ENCODE measurements around the gene DHODH.
"Not testable (repeated sequence)": the region's sequence is repeated elsewhere in the genome, so short reads cannot be mapped to it uniquely, and the experiment has no call there.

The DHODH gene

DNA sequence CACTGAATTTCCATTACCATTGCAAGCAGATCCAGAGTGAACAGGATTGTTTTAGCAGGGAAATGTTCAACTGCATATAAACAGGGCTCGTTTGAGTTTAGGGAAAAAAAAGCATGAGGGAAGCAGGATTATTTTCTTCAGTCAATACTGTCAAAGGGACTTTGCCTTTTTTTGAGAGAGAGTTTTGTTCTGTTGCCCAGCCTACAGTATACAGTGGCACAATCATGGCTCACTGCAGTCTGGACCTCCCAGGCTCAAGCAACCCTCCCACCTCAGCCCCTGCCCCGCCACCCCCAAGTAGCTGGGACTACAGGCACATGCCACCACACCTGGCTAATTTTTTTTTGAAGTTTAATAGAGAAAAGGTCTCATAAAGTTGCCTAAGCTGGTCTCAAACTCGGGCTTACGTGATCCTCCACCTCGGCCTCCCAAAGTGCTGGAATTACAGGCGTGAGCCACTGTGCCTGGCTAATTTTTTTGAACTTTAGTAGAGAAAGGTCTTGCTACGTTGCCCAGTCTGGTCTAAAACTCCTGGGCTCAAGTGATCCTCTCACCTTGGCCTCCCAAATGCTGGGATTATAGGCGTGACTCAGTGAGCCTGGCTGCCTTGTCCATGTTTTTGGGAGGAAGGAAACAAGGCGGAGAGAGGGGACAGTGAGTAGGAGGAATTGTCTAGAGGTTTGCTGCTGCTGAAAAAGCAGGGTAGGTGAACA is 23.1 kb upstream of the DHODH start:
- no peak overlapping the region for H3K4me3 ChIP-seq (ENCODE audit: low read length)
- H3K9ac ChIP-seq (ENCODE audit: low read depth, low read length): no peak overlapping the region
- H3K9me3 ChIP-seq (replicated peaks; ENCODE audit: low read length): no peaks in the 10 kb centered on the region
- no peaks in the 10 kb centered on the region for H3K36me3 ChIP-seq (ENCODE audit: insufficient read depth, low read length)
- H3K4me1 ChIP-seq (ENCODE audit: control insufficient read depth, insufficient read depth, low read length): no peaks in the 10 kb centered on the region
- peaks cover 42% of the 10 kb centered on the region for H3K27me3 ChIP-seq (ENCODE audit: control insufficient read depth, insufficient read depth, low read length)
- no peak overlapping the region for H3K4me2 ChIP-seq (ENCODE audit: low read length)

DNA sequence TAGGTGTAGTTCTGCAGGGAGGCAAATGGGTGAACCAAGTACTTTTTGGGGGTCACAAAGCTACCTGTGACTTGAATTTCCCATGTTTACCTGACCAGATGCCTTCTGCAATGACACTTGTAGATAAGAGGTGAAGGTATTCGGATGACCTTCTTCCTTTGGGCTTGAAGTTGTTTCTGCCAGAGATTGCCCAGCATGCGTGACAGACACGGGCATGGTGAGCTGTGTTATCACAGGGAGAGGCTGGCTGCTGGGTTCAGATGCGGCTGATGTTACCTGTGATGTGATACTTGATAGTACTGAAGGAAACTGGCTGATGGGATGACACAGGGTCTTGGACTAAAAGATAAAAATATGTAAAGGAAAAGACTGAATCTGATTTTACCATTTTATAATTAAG is 22.4 kb upstream of the DHODH start:
- Histone ChIP-seq H3K27me3 (ENCODE audit: control insufficient read depth, insufficient read depth, low read length) (peaks cover 44% of the 10 kb centered on the region), H3K4me3 (ENCODE audit: low read length) (no peak overlapping the region), H3K4me1 (ENCODE audit: control insufficient read depth, insufficient read depth, low read length) (no peaks in the 10 kb centered on the region), H3K9ac (ENCODE audit: low read depth, low read length) (no peak overlapping the region), H3K36me3 (ENCODE audit: insufficient read depth, low read length) (no peaks in the 10 kb centered on the region), H3K9me3 (replicated peaks; ENCODE audit: low read length) (no peaks in the 10 kb centered on the region), H3K4me2 (ENCODE audit: low read length) (no peak overlapping the region)

DNA sequence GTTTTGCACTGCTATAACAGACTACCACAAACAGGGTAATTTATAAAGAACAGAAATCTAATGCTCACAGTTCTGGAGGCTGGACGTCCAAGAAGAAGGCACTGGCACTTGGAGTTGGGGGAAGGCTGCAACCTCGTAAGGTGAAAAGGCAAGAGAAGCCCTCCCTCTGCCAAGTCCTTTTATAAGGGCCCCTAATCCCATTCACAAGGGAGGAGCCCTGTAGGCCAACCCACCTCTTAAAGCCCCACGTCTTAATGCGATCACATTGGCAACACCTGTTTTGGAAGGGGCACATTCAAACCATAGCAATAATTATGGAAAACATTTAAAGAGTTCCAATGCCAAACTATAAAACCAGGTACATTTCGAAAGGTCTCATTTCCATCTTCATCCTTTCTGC is 13.5 kb upstream of the DHODH start:
- H3K9ac ChIP-seq (ENCODE audit: low read depth, low read length): no peak overlapping the region
- no peaks in the 10 kb centered on the region for H3K36me3 ChIP-seq (ENCODE audit: insufficient read depth, low read length)
- H3K4me3 ChIP-seq (ENCODE audit: low read length): no peak overlapping the region
- H3K4me1 ChIP-seq (ENCODE audit: control insufficient read depth, insufficient read depth, low read length): no peaks in the 10 kb centered on the region
- no peaks in the 10 kb centered on the region for H3K9me3 ChIP-seq (replicated peaks; ENCODE audit: low read length)
- H3K27me3 ChIP-seq (ENCODE audit: control insufficient read depth, insufficient read depth, low read length): peaks cover 41% of the 10 kb centered on the region
- H3K4me2 ChIP-seq (ENCODE audit: low read length): no peak overlapping the region

DNA sequence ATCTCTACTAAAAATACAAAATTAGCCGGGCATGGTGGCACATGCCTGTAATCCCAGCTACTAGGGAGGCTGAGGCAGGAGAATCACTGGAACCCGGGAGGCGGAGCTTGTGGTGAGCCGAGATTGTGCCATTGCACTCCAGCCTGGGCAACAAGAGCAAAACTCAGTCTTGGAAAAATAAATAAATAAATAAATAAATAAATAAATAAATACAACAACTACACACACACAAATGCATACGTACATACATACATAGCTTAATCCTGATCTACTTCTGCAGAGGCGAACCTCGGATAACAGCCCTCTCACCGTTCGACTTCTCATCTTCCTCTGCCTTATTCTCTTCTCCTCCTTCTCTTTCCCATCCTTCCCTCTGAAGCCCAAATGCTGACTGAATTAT is 11.0 kb upstream of the DHODH start:
- H3K4me3 ChIP-seq (ENCODE audit: low read length); H3K36me3 ChIP-seq (ENCODE audit: insufficient read depth, low read length); H3K4me2 ChIP-seq (ENCODE audit: low read length); H3K9me3 ChIP-seq (replicated peaks; ENCODE audit: low read length); H3K9ac ChIP-seq (ENCODE audit: low read depth, low read length); H3K4me1 ChIP-seq (ENCODE audit: control insufficient read depth, insufficient read depth, low read length): not testable (repeated sequence)
- H3K27me3 ChIP-seq (ENCODE audit: control insufficient read depth, insufficient read depth, low read length): peaks cover 34% of the 10 kb centered on the region

DNA sequence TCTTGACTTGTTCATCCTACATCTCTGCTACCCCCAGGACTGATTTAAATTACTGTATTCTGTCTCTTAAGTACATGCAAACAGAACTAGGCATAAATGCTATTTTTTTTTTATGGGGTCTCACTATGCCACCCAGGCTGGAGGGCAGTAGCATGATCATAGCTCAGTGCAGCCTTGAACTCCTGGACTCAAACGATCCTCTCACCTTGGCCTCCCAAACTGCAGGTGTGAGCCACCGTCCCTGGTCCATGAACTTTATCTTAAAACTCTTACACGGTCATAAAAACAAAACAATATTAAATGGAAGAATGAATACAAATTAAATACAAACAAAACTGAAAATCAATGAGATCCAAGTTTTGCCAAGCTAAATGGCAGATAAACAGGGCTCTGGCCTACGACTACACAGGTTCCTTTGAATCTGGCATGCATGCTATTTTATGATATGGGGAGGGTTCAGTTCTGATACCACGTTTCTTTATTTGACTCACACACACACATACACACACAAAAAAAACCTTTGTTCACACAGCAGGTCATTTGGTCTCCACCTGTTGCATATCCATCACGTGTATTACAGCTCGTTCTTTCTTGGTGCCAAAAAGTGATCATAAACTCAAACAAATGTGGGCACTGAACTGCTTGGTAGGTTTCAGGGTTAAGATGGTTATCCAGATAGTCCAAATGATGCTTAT is 7.2 kb upstream of the DHODH start:
- Histone ChIP-seq H3K4me1 (ENCODE audit: control insufficient read depth, insufficient read depth, low read length) (no peaks in the 10 kb centered on the region), H3K9me3 (replicated peaks; ENCODE audit: low read length) (no peaks in the 10 kb centered on the region), H3K27me3 (ENCODE audit: control insufficient read depth, insufficient read depth, low read length) (peaks cover 43% of the 10 kb centered on the region), H3K36me3 (ENCODE audit: insufficient read depth, low read length) (no peaks in the 10 kb centered on the region), H3K4me2 (ENCODE audit: low read length) (no peak overlapping the region), H3K9ac (ENCODE audit: low read depth, low read length) (no peak overlapping the region), H3K4me3 (ENCODE audit: low read length) (no peak overlapping the region)

DNA sequence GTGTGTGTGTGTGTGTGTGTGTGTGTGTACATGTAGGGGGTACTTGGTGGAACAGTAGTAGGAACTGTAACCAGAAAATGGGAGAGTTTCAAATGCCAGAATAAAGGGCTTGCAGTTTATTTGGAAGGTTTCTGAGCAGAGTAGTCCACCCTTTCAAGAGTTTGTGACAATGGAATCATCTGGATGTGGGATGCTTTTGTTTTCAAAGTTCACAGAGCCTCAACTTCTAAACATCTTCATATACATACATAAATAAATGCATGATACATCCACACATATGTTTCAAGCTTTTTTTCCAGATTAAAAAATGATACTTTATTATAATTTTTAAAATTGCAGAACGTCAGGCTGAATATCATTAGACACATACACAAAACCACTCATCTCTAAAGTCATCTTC is 5.9 kb upstream of the DHODH start:
- peaks cover 45% of the 10 kb centered on the region for H3K27me3 ChIP-seq (ENCODE audit: control insufficient read depth, insufficient read depth, low read length)
- H3K9me3 ChIP-seq (replicated peaks; ENCODE audit: low read length): no peaks in the 10 kb centered on the region
- no peak overlapping the region for H3K4me3 ChIP-seq (ENCODE audit: low read length)
- H3K9ac ChIP-seq (ENCODE audit: low read depth, low read length): no peak overlapping the region
- H3K4me2 ChIP-seq (ENCODE audit: low read length): no peak overlapping the region
- no peaks in the 10 kb centered on the region for H3K36me3 ChIP-seq (ENCODE audit: insufficient read depth, low read length)
- no peaks in the 10 kb centered on the region for H3K4me1 ChIP-seq (ENCODE audit: control insufficient read depth, insufficient read depth, low read length)

DNA sequence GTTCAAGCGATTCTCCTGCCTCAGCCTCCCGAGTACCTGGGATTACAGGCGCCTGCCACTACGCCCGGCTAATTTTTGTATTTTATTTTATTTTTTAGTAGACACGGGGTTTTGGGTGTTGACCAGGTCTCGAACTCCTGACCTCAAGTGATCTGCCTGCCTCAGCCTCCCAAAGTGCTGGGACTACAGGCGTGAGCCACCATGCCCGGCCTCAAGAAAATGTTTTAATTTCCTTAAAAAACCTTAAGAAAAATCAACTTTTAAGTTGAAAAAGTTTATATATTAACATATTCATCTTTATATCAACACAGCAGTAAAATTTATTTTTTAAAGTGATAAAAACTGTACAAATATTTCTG is 500 bp upstream of the DHODH start:
- peaks cover 19% of the 10 kb centered on the region for H3K27me3 ChIP-seq (ENCODE audit: control insufficient read depth, insufficient read depth, low read length)
- not testable (repeated sequence) for H3K4me1 ChIP-seq (ENCODE audit: control insufficient read depth, insufficient read depth, low read length); H3K9me3 ChIP-seq (replicated peaks; ENCODE audit: low read length); H3K36me3 ChIP-seq (ENCODE audit: insufficient read depth, low read length)
- peak overlapping the region; percentile 61 for H3K9ac ChIP-seq (ENCODE audit: low read depth, low read length)
- H3K4me2 ChIP-seq (ENCODE audit: low read length): peak overlapping the region; percentile 70
- peak overlapping the region; percentile 33 for H3K4me3 ChIP-seq (ENCODE audit: low read length)

DNA sequence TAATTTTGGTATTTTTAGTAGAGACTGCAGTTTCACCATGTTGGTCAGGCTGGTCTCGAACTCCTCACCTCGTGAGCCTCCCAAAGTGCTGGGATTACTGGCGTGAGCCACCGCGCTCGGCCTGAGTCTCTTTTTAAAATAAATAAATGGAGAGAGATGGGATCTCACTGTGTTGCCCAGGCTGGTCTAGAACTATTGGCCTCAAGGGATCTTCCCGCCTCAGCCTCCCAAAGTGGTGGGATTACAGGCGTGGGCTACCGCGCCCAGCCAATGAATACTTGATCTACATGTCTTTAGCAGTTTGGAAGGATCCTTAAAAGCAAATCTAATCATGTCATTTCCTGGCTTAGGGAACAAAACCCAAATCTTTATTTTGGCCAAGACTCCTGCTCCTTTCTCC is 1.2 kb downstream of the DHODH start:
- peaks cover 14% of the 10 kb centered on the region for H3K27me3 ChIP-seq (ENCODE audit: control insufficient read depth, insufficient read depth, low read length)
- no peak overlapping the region for H3K4me3 ChIP-seq (ENCODE audit: low read length)
- H3K9ac ChIP-seq (ENCODE audit: low read depth, low read length): no peak overlapping the region
- peaks cover 2% of the 10 kb centered on the region for H3K4me1 ChIP-seq (ENCODE audit: control insufficient read depth, insufficient read depth, low read length)
- H3K9me3 ChIP-seq (replicated peaks; ENCODE audit: low read length): no peaks in the 10 kb centered on the region
- H3K4me2 ChIP-seq (ENCODE audit: low read length): peak overlapping the region; percentile 49
- H3K36me3 ChIP-seq (ENCODE audit: insufficient read depth, low read length): no peaks in the 10 kb centered on the region

DNA sequence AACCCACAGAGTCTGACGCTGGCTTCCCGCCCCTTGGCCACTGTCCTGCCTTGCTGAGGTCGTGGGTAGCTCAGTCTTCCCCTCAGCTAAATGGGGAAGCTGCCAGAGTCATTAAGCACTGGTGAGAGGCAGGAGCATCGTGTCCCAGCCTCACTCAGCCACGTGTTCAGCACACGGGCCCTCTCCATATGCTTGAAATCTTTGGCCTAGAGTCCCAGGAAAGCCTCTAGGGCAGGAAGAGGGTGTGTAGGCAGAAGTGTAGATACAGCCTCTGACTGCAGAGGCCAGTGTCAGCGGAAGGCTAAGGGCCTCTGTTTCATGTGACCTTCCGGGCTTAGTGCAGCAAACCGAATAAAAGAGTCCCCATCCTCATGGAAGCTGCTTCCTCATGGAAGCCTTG is 4.1 kb downstream of the DHODH start:
- H3K9me3 ChIP-seq (replicated peaks; ENCODE audit: low read length): no peaks in the 10 kb centered on the region
- H3K27me3 ChIP-seq (ENCODE audit: control insufficient read depth, insufficient read depth, low read length): no peaks in the 10 kb centered on the region
- peaks cover 3% of the 10 kb centered on the region for H3K36me3 ChIP-seq (ENCODE audit: insufficient read depth, low read length)
- H3K4me1 ChIP-seq (ENCODE audit: control insufficient read depth, insufficient read depth, low read length): peaks cover 2% of the 10 kb centered on the region
- H3K4me2 ChIP-seq (ENCODE audit: low read length): no peak overlapping the region
- H3K9ac ChIP-seq (ENCODE audit: low read depth, low read length): no peak overlapping the region
- H3K4me3 ChIP-seq (ENCODE audit: low read length): no peak overlapping the region

DNA sequence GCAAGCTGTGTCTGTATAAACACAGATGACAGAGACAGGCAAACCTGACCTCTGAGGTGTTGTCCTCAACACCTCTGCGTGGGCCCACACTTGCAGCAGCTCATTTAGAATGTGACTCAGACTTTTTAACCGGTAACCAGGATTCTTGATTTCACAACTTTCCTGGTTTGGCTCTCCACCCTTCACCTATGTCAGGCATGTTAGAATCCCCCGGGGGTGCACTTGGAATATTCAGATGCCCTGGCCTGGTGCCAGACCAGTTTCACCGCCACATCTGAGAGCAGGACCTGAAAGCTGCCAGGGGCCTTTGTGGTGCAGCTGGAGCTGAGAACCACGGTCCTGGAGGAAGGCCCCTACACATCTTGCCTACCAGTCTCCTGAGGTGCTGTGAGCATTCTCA is 4.8 kb downstream of the DHODH start:
- H3K4me2 ChIP-seq (ENCODE audit: low read length): no peak overlapping the region
- H3K4me3 ChIP-seq (ENCODE audit: low read length): no peak overlapping the region
- no peak overlapping the region for H3K9ac ChIP-seq (ENCODE audit: low read depth, low read length)
- peaks cover 3% of the 10 kb centered on the region for H3K36me3 ChIP-seq (ENCODE audit: insufficient read depth, low read length)
- no peaks in the 10 kb centered on the region for H3K9me3 ChIP-seq (replicated peaks; ENCODE audit: low read length)
- no peaks in the 10 kb centered on the region for H3K27me3 ChIP-seq (ENCODE audit: control insufficient read depth, insufficient read depth, low read length)
- H3K4me1 ChIP-seq (ENCODE audit: control insufficient read depth, insufficient read depth, low read length): no peaks in the 10 kb centered on the region

DNA sequence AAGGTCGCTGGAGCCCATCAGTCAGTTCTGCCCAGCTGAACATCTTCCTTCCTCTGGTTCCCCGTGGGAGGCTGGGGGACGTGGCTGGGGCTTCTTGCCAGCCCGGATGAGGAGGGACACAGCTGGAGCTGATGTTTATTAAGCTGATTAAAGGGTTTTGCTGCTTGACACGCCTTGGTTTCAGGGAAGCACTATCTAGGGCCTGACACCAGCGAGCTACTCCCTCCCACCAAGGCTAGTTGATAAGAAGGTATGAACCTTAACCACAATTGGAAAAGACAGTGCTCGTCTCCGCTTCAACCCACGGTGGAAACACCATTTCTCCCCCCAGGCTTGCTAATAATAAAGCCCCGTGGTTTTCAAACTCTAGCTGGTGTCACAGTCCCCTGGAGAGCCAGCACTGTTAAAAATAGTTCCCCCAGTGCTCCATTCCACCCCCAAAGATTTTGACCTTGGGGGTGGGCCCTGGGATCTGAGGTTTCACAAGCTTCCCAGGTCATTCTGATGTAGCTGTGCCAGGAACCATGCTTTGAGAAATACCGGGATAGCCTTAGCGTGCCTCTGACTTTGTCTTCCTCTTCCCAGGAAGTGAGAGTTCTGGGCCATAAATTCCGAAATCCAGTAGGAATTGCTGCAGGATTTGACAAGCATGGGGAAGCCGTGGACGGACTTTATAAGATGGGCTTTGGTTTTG is 5.5 kb downstream of the DHODH start:
- no peaks in the 10 kb centered on the region for H3K9me3 ChIP-seq (replicated peaks; ENCODE audit: low read length)

DNA sequence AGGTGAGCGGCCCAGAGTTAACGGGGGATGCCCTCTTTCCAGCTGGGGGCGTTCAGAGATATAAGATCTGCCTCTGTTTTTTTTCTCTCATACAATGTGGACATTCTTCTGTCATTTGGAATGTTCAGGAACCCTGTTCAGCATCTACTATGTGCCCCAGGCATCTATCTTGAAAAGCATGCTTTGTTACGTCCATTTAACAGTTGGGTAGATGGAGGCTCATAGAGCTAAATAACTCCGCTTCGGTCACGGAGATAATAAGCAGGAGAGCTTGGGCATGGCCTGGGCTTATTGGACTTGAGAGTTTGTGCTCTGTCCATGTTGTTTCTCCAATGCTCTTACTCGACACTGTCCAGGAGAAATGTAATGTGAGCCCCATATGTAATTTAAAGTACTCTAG is 6.1 kb downstream of the DHODH start:
- no peaks in the 10 kb centered on the region for H3K4me1 ChIP-seq (ENCODE audit: control insufficient read depth, insufficient read depth, low read length)
- peaks cover 3% of the 10 kb centered on the region for H3K36me3 ChIP-seq (ENCODE audit: insufficient read depth, low read length)
- H3K9ac ChIP-seq (ENCODE audit: low read depth, low read length): no peak overlapping the region
- H3K9me3 ChIP-seq (replicated peaks; ENCODE audit: low read length): no peaks in the 10 kb centered on the region
- H3K27me3 ChIP-seq (ENCODE audit: control insufficient read depth, insufficient read depth, low read length): no peaks in the 10 kb centered on the region
- H3K4me2 ChIP-seq (ENCODE audit: low read length): no peak overlapping the region
- no peak overlapping the region for H3K4me3 ChIP-seq (ENCODE audit: low read length)

More for the DNA sequence above, 5.5 kb downstream of the DHODH start:
- H3K4me2 ChIP-seq (ENCODE audit: low read length): no peak overlapping the region
- H3K9ac ChIP-seq (ENCODE audit: low read depth, low read length): no peak overlapping the region
- peaks cover 3% of the 10 kb centered on the region for H3K36me3 ChIP-seq (ENCODE audit: insufficient read depth, low read length)
- no peak overlapping the region for H3K4me3 ChIP-seq (ENCODE audit: low read length)
- H3K4me1 ChIP-seq (ENCODE audit: control insufficient read depth, insufficient read depth, low read length): no peaks in the 10 kb centered on the region
- H3K27me3 ChIP-seq (ENCODE audit: control insufficient read depth, insufficient read depth, low read length): no peaks in the 10 kb centered on the region

All from skeletal muscle satellite cell (primary cell).